ENCODE measurements around the gene ST8SIA4.

DNA sequence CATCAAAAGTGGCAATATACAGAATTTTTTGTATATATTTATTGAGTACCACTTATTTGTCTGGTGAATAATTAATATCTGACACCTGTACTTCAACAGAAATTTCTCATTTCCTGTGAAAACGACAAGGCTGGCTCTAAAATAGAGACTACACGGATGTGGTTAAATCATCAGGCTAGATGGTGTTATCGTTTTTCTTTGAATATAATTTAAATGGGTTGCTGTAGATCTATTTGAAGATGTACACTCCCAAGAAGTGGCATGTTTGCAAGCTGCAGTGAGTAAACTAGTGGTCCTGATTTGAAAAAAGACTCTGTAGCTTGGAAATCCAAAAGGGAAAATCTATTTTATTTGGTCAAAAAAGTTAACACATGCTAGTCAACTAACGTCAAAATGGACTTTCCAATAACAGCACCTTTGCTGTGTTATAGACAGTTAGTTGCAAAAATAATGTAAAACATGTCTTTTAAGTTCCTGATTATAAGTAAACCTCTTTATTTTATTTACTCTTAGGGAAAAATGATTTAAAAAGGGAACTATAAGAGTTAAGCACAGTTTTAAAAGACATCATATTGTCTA is 13.8 kb downstream of the ST8SIA4 start:
- TF ChIP-seq, protein P1, sequence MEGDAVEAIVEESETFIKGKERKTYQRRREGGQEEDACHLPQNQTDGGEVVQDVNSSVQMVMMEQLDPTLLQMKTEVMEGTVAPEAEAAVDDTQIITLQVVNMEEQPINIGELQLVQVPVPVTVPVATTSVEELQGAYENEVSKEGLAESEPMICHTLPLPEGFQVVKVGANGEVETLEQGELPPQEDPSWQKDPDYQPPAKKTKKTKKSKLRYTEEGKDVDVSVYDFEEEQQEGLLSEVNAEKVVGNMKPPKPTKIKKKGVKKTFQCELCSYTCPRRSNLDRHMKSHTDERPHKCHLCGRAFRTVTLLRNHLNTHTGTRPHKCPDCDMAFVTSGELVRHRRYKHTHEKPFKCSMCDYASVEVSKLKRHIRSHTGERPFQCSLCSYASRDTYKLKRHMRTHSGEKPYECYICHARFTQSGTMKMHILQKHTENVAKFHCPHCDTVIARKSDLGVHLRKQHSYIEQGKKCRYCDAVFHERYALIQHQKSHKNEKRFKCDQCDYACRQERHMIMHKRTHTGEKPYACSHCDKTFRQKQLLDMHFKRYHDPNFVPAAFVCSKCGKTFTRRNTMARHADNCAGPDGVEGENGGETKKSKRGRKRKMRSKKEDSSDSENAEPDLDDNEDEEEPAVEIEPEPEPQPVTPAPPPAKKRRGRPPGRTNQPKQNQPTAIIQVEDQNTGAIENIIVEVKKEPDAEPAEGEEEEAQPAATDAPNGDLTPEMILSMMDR (IDR thresholded peaks at IDR 0.05; ENCODE audit: low read depth, low read length, poor library complexity, severe bottlenecking), result no peak
- no peak for TF ChIP-seq EZH2phosphoT487 (IDR thresholded peaks at IDR 0.05; ENCODE audit: borderline replicate concordance, low read length)

Data from DOHH2 (cell line).